Fibroblast of skin of left quadriceps (primary cell): ENCODE measurements around the gene ZNF511.
"Not testable (repeated sequence)": the region's sequence is repeated elsewhere in the genome, so short reads cannot be mapped to it uniquely, and the experiment has no call there.

ENCODE experiments used
- DNase-seq, 2 experiments: peaks; one replicate each; pipeline ENCODE4 v3.0.0-alpha.2; 2013; ENCODE audit warnings: low read depth in 2 of 2

ZNF511 gene, protein sequence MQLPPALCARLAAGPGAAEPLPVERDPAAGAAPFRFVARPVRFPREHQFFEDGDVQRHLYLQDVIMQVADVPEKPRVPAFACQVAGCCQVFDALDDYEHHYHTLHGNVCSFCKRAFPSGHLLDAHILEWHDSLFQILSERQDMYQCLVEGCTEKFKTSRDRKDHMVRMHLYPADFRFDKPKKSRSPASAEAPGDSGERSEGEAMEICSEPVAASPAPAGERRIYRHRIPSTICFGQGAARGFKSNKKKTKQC

DNA sequence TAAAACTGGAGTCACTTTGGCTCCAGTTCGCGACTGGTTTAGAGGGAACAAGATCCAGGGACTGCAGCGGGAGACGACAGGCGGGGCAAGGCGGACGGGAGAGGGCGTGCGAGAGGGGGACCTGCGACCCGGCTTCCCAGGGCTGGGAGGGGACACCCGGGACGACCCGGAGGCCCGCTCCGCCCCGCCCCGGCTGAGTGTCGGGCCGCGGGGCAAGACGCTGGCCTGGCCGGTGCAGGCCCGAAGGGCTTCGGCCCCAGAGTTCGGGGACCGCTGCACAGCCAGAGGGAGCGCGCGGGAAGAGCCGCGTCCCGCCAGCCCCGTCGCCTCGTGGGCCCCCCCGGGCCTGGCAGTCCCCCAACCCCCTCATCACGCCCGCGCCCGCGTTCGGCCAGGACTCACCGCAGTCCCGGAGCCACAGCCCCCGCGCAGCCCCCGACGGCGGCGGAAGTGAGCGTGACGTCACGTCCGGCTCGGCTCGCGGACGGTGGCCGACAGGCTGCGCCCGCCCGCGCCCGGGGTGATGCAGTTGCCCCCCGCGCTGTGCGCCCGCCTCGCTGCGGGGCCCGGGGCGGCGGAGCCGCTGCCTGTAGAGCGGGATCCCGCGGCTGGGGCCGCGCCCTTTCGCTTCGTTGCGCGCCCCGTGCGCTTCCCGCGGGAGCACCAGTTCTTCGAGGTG is at the start of gene ZNF511, which contains the start of gene TUBGCP2:
Gene ZNF511, plus strand, starts transcription at position 494 of the 679 bp plus-strand sequence. Its CDS starts 30 bp downstream, at position 524.
Gene TUBGCP2, minus strand, starts transcription at position 452 of the 679 bp plus-strand sequence. CDS start 5,931 bp downstream, outside the sequence.
- peak; percentile 60 to 62 for DNase-seq

DNA sequence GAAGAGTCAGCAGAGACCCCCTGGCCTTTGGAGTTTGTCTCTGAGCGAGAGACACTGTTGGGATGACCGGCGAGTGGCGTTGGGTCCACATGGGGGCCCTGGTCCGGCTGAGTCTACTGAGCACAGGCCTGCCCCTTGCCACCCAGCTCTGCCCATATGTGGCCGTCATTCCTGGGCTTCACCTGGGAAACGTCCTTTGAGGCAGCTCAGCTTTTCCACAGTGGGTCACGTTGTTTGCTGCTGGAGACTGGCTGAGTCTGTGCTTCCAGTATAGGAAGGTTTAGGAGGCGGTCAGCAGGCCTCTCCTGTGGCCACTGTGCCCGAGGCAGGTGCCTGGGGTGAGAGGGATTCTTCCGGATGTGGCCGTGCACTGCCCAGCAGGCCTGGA is 49.1 kb upstream of the ZNF511 start:
- no peak for DNase-seq

DNA sequence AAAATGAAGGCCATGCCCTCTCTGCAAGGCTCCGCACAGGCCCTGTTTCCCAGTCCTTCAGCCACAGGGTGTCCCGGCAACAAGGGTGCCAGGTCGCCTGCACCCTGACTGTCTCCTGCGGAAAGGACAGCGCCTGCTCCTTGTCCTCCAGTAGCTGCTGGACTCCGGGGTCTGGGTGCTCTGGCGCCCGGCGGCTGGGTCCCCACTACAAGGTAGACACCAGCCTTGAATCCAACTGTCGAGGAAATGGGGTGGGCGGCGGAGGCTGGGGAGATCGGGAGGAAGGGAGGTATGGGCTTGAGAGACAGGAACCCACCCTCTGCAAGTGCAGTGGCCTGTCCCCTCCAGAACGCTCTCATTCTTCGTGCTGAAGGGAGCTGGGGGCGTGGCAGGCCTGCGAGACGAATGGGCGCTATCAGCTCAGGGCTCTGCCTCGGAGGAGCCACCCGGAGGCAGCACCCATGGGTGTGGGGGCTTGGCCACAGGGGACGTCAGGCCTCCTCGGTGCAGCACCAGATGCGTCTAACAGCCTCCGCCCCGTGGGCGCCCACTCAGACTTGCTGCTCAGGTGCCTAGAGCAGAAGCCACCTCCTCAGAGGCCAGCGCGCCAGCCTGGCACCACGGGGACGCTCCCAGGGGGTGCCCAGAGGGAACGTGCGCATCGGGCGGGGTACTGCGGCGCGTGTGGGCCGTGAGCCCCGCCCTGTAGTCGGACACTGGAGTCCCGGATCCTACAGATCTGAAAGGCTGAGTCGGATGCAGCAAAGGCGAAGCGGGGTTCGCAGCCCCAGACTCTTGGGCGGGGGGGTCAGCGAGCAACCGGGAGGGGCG is 47.6 kb upstream of the ZNF511 start:
- DNase-seq = no peak

DNA sequence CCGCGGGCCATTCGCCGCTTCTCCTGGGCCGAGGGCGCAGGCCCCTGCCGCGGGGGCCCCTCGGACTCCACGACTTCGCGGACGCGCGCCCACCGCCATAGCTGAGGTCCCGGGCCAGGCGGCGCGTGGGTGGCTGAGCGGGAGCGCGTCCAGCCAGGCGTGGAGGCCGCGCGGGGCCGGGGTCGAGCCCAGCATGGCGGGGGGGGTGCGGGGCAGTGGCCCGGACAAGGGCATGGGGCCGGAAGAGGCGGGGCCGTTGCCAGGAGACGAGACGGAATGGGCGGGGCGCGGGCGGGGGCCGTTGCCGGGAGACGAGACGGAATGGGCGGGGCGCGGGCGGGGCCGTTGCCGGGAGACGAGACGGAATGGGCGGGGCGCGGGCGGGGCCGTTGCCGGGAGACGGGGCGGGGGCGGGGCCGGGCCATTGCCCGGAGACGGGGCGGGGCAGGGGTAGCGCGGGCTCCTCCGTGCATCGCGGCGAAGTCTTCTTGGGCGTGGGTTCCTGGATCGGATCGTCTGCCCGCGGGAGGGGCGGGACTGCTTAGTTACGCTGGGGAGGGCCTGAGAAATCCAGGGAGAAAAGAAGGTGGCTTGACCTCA is 46.9 kb upstream of the ZNF511 start:
- peak; percentile 20 to 33 for DNase-seq

DNA sequence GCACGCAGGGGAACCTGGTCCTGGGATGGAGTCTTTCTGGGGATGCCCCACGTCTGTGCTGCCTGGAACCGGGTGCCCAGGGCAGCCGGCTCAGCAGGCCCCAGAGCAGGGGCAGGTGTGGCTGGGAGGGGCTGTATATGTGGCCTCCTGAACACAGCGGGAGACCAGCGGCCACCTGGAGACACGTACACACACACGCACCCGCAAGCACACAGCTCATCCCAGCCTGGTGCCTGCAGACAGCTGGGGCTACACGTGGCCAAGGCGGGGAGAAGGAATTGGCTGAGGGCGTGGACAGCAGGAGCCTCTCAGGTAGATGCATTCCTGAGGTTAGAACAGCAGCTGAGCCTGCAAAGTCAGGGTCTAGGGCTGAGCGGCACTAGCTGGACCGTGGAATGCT is 46.0 kb upstream of the ZNF511 start:
- DNase-seq = no peak

DNA sequence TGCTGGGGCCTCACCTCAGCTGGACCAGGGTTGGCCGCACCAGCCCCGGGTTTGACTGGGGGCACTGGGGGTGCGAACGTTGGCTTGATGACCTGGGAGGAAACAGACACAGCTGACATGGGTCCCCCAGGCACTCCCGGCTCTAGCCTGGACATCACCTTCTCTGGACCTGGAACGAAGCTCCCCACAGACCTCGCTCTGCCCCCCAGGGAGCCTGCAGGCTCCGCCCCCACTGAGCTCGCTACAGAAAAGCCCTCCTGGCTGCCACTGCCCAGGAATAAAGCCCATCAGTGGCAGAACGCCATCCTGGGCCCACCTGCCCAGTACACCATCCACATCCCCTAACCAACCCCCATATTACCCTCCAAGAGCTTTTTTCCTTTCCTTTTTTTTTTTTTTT is 45.0 kb upstream of the ZNF511 start:
- DNase-seq = no peak

DNA sequence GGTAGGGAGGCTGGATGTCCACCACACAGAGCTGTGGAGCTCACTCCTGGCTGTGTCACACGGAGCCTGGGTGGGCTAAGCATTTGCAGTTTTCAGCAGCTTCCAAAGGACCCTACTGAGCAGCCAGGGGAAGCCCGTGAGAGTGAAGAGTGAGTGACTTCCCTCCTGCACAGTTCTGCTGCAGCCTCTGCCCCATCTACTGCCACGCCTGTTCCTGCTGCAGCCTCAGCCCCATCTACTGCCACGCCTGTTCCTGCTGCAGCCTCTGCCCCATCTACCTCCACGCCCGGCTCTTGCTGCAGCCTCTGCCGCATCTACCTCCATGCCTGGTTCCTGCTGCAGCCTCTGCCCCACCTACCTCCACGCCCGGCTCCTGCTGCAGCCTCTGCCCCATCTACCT is 44.3 kb upstream of the ZNF511 start:
- DNase-seq = no peak

DNA sequence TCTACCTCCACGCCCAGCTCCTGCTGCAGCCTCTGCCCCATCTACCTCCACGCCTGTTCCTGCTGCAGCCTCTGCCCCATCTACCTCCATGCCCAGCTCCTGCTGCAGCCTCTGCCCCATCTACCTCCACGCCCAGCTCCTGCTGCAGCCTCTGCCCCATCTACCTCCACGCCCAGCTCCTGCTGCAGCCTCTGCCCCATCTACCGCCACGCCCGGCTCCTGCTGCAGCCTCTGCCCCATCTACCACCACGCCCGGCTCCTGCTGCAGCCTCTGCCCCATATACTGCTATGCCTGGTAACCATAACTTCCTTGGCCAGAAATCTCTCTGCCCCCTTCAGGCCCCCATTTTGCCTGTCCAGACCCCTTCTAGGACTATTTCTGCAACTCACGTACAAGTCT is 43.7 kb upstream of the ZNF511 start:
- not testable (repeated sequence) for DNase-seq

DNA sequence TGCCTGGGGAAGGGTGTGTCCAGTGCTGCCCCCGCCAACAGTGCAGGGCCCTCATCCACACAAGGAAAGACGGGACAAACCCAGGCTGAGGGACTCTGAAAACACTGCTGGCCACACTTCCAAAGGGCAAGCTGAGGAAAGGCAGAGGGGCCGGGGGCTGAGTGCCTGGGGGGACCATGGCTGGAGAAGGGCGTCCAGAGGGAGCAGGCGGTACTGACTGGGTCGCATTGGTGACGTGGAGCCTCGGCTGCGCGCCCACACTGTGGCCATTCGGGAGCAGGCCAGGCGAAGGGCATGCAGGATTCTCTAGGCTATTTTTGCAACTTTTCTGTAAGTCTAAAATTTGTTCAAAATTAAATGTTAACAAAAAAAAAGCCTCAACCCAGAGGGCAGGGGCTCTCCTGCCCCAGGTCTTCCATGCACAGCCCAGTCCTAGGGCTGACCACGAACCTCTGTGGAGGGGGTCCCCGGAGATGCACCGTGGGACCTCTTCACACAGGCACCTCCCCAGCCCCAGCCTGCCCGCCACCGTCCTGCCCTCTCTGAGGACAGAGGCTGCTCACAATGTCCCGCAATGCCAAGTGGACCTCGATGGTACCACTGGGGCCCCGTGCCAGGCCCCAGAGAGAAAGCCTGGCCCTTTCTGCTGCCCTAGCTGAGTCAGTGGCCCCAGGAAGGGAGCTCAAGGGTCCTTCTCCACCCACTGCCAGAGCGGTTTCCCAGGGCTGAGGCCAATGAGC is 42.5 kb upstream of the ZNF511 start:
- DNase-seq = no peak

DNA sequence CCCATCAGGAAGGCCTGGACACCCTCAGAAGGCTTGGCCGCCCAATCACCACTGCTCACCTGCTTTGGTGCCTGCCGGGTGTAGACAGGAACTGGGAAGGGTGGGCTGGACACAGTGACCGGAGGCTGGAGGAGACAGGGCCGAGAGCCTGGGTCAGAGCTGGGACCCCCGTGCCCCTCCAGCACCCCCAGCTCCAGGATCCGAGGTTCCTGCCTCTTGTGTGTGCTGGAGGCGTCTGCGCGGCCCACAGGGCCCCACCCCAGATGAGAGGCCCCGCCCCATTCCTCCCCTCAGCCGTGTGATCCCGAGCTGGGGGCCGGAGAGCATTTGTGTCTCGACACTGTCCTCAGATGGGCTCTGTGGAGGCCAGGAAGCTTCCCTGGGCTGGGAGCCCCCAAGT is 41.4 kb upstream of the ZNF511 start:
- DNase-seq = no peak

DNA sequence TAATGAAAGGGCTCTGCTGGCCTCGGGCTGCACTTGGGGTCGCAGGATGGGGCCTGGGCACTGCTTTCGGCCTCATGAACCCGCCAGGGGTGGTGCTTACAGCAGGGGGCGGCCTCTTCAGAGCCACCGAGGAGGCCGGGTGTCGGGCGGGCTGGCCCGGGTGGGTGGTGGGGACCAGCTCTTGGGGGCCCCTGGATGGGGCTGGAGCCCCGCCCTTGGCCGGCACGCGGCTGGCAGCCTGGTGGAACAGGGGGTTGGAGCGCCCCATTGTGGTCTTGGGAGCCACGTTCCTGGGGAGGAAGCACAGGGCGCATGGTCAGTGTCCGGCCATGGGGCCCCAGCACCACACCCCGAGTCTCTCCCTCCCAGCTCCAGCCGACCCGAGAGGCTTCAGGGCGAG is 40.9 kb upstream of the ZNF511 start:
- DNase-seq = no peak

DNA sequence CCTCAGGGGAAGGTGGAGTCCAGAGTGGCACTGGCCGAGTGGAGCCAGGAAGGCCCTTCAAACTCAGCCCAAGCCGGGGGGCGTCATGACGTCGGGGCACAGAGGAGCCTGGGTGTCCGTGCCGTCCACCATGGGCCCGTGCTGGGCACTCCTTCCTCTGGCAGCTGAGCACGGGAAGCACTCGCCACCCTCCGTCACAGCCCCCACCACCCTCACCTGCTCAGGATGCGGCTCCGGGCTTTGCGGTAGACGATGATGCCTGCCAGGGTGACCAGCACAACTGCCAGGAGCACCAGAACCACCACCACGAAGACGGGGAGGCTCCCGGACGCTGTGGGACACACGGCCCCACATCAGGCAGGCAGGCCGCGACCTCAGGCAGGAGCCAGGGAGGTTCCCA is 40.2 kb upstream of the ZNF511 start:
- no peak for DNase-seq

DNA sequence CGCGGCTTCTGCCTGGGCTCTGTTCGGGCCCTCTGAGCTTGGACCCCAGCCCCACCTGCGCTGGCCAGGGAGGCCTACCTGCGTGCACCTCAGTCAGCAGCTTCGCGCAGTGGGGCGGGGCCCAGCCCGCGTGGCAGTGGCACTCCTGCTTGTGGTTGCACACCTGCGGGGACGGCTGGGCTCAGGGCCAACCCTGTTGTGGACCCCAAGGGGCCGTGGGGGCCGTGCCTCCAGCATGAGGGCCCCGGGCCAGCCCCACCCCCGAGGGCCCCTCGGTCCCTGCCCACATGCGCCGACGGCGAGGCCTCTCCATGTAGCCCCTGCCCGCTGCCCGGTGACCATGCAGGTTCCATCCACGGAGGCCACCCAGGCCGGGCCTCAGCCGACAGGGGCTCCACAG is 39.3 kb upstream of the ZNF511 start:
- DNase-seq = no peak

DNA sequence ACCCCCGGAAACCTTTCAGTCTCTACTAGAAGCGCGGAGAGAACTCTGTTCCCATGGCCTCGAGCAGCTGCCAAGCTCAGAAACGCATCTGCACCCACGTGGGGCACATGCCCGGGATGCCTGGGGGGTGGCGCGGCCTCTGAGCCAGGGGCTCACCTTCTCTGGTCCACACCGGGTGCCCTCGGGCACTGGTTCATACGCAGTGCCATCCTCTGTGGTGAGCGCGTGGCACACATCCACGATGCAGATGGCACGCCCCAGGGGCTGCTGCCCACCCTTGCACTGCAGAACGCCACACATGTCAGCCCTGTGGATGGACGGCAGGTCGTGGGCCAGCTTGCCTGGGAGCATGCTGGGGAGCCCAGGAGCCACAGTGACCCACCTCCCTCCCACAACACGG is 38.5 kb upstream of the ZNF511 start:
- DNase-seq = no peak

DNA sequence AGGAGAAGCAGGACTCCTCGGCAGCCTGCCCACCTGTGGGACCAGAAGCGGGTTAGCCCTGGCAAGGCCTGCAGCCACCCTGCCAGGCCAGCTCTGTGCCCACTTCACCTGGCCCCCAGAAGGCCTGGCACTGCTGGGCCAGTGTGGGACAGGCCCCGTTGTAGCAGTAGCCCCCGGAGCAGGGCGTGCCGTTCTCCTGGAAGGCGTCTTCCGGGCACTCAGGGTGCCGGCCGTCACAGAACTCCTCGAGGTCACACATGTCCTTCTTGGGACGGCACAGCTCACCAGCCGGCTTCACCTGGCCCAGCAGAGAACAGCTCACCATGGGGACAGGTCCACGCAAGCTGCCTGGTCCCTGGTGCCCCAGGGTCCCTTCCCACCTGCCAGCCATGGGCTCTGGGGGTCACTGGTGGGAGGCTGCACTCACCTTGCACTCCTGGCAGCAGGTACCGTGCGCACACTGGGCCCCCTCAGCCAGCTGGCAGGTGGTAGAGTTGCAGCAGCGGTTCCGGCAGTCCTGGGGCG is 37.9 kb upstream of the ZNF511 start:
- no peak for DNase-seq

DNA sequence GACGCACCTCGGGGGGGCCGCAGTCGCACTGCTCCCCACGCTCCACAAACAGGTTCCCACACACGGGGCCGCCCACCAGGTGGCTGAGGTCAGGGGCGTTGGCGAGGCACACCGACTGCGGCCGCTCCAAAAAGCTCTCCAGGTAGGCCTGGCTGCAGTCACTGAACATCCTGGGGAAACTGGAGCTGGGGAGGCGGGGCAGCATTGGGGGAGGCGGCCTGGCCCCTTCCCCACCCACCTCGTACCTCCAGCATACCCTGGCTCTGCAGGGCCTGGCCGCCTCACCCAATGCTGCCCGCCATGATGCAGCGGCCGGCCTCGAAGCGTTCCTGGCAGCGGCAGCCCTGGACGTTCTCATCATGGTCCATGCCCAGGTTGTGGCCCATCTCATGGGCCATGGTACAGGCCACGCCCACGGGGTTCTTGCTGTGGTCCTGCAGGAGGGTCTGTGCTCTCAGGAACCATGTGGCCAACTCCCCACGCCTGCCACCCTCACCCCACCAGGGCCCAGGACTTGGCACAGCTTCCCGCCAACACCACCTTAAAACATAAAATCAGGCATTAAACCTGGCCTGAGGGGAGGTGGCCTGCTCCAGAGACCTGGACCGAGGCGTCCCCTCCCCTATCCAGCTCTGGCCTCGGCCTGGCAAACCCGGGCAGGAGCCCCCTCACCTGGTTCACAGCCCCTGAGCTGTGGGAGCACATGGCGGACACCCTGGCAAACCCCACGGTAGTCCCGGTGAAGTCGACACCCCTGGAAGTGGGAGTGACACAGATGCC is 37.0 kb upstream of the ZNF511 start:
- DNase-seq = no peak

DNA sequence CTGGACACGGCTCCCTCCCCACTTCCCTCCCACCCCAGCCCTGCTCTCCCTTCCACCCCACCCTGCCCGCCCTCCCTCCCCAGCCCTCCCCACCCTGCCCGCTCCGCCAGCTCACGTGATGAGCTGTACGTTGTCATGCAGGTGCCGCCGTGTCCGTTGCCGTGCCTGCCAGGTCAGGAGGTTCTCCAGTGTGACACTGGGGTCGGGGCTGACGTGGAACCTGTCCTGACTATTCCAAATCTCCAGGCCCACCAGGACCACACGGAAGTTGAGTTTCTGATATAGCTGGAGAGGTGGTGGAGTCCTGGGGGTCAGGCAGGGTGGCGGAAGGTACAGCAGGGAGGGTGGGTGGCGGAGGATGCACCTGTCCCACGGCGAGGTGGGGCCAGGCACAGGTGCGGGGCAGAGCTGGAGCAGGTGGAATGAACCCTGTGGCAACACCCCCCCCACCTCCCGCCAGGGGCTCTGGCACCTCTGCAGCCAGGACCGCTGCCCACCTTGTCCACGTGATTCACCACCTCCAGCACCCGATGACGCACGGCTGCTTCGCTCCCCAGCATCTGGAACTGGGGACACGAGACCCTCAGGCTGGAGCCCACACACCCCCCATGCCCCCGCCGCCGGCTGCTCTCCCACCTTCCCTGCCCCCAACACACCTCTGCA is 36.3 kb upstream of the ZNF511 start:
- DNase-seq = no peak

DNA sequence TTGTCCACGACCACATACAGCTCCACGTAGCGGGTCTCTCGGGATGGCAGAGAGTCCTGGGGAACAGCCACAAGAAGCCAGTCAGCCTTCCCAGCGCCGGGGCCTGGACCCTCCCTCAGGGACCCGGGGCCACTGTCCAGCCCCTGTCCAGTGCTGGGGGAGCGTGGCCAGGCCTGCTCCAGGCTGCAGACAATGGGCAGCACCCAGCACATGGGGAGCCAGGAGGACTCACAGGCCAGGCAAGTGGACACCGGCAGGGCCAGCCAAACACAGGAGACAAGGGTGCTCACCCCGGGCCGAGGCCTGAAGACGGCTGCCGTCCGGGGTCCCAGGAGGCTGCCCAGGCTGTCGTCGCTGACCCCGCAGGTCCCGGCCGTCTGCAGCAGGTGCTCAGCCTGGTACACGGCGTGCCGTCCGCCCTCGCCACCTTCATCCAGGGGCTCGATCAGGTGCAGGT is 35.7 kb upstream of the ZNF511 start:
- DNase-seq = no peak

DNA sequence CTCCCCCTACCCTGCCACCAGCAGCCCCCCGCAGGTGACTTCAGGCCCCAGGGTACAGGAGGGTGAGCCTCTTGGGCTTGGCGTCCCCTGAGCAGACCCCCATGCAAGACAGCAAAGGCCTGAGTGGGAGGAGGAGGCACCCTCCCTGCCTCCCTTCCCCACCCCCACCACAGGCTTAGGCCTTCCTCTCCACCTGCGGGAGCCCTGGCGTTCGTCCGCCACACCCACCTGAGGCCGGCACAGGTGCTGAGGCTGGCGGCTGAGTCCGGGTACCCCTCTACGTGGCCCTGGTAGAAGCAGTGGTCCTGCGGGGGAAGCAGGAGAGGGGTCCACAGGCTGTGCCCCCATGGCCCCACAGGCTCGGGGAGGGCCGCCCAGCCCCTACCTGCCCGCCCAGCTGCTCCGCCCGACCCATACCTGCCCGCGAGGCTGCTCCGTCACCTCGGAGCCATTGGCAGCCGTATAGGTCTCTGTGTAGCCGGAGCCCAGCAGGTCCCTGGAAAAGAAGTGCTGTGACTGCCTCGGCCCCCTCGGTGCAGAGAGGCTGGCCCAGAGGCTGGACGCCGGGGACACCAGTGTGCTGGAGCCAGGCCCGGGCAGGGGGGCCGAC is 35.1 kb upstream of the ZNF511 start:
- no peak for DNase-seq
